Ovary (tissue), 9 donors: ENCODE measurements around the gene VCAN. TPM values are rescaled to one million over a fixed set of nuclear protein-coding genes. Genes with fewer than 3 reads are reported as not detected.

Experiments used
- DNase-seq, 5 donors: peaks; one replicate each; pipeline ENCODE4 v3.0.0-alpha.2; 2019 to 2020
- H3K27ac ChIP-seq, 2 donors: fragments of 200-600 bp; one replicate each; pipeline versions ENCODE4 v1.5.1 to v1.8.0; 2019 to 2022
- H3K27me3 ChIP-seq: fragments of 200-600 bp; one replicate; pipeline ENCODE4 v1.8.0; 2022
- H3K36me3 ChIP-seq: fragments of 200-600 bp; sonication (generic); one replicate; pipeline ENCODE4 v1.5.1; 2019
- H3K4me1 ChIP-seq: one replicate; pipeline ENCODE4 v1.8.1; 2013; ENCODE audit warnings: mild to moderate bottlenecking, moderate library complexity; ENCODE audit not compliant: insufficient read depth
- H3K4me3 ChIP-seq: fragments of 200-600 bp; sonication (generic); one replicate; pipeline ENCODE4 v1.5.1; 2017
- H3K9me3 ChIP-seq, 2 donors: fragments of 200-600 bp in 1 of 2; sonication (generic) in 1 of 2; one replicate each; pipeline versions ENCODE4 v1.5.1 to v1.8.1; 2013 to 2019; ENCODE audit warnings: mild to moderate bottlenecking in 1 of 2, moderate library complexity in 1 of 2
- CTCF ChIP-seq, 3 donors: fragments of 450-650 bp in 2 of 3; fragments of 200-600 bp in 1 of 3; IDR thresholded peaks; one replicate each; pipeline versions ENCODE4 v1.5.1 to v1.8.0; 2016 to 2022; ENCODE audit warnings: antibody characterized with exemption in 3 of 3, mild to moderate bottlenecking in 1 of 3
- EP300 ChIP-seq: sonication (generic); formaldehyde crosslinking; IDR thresholded peaks from one replicate; pipeline ENCODE4 v1.6.1; 2017; ENCODE audit warnings: antibody characterized with exemption
- POLR2A ChIP-seq: fragments of 450-650 bp; IDR thresholded peaks from one replicate; pipeline ENCODE4 v1.6.1; 2017; ENCODE audit warnings: antibody characterized with exemption, mild to moderate bottlenecking, moderate library complexity
- WGBS, 3 donors: extraction: QIAGEN DNeasy Blood & Tissue Kit in 1 of 3; methylation state at CpG; one replicate each; pipeline versions ENCODE4 v1.1.5 to v1.1.7; 2013 to 2017; 5-methylcytosine and 5-hydroxymethylcytosine counted together
- intact Hi-C, 4 donors: fragments of 100-400 bp; cut with DNase I; formaldehyde crosslinking; loops; one replicate each; pipeline versions ENCODE4 v1.11.0 to v1.15.1; 2022 to 2023
- polyA plus RNA-seq, 2 donors: library from polyadenylated mRNA; stranded (reverse); fragments of 200-250 nt in 1 of 2; fragments of 350-450 nt in 1 of 2; fragmentation: Illumina TruSeq in 1 of 2; extraction: RNeasy Lipid Tissue Mini Kit (QIAGEN cat#74804) in 1 of 2; gene quantifications; one replicate each; pipeline ENCODE4 v1.2.3, GENCODE V29; 2013 to 2014
- total RNA-seq, 7 donors: library from RNA; depleted of rRNA in 2 of 7; stranded (reverse); fragments of >200 nt in 2 of 7; fragmentation: NEBNext Ultra II Directional in 3 of 7; extraction: Animal tissue kit (Norgen Biotek cat#: 25700) in 3 of 7; gene quantifications; one replicate each; pipeline versions ENCODE4 v1.1.0 to v1.2.4, GENCODE V29; 2016 to 2023
- donor health status: DM: no; HTN: no; CAD: no; lungs with moderate emphysema.
- donor health status: DM: no; HTN: no; CAD: no.
- donor health status: Bipolar disorder and iron deficiency.
- donor health status: DM: yes; HTN: yes; CAD: no.
- donor health status: DM: no; HTN: no; CAD: no.
- donor health status: DM: yes; HTN: yes; CAD: no.

Gene VCAN
- total and polyA plus RNA-seq, 9 donors: 2.2 to 21.3 (median 7.3) TPM

DNA sequence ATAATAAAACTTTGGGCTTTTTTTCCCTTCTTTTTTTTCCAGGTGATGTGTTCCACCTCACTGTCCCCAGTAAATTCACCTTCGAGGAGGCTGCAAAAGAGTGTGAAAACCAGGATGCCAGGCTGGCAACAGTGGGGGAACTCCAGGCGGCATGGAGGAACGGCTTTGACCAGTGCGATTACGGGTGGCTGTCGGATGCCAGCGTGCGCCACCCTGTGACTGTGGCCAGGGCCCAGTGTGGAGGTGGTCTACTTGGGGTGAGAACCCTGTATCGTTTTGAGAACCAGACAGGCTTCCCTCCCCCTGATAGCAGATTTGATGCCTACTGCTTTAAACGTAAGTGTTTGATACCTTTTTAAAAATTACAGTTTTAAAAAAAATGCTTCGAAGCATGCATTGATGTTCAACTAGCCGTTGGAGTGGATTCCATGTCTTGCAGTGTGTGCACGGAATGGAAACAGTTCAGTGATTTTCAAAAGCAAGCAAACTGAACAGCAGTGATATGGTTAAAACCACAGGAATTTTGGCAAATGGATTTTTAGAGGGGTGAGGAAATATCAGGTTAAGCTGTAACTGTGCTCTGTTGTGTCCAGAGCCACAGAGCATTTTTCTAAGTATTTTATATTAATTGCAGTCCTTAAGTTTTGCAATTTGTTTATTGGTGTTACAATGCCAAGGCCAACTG, 40.7 kb downstream of the VCAN start:
- intact Hi-C loops: no loop called here
- Histone ChIP-seq H3K27me3 (no peaks in the 10 kb centered on the region), H3K9me3 (no peaks in the 10 kb centered on the region), H3K4me1 (no peaks in the 10 kb centered on the region), H3K27ac (no peak overlapping the region), H3K4me3 (no peak overlapping the region), H3K36me3 (no peaks in the 10 kb centered on the region)
- no peak for DNase-seq
- TF ChIP-seq POLR2A (no peak), EP300 (no peak), CTCF (IDR thresholded peaks at IDR 0.05) (no peak)
- WGBS, 3 donors: 74 to 80% (median 77%) methylated on average over 13 of the region's 13 CpGs

GRCh38 chr5:83513081-83513480, 41.5 kb downstream of the VCAN start:
- Histone ChIP-seq H3K36me3 (no peaks in the 10 kb centered on the region), H3K4me1 (no peaks in the 10 kb centered on the region), H3K27ac (no peak overlapping the region), H3K4me3 (no peak overlapping the region), H3K9me3 (no peaks in the 10 kb centered on the region), H3K27me3 (no peaks in the 10 kb centered on the region)
- no peak for DNase-seq
- 7 to 23% (median 21%) methylated on average over 1 of the region's 1 CpG for WGBS, 3 donors
- TF ChIP-seq EP300 (no peak), POLR2A (no peak), CTCF (IDR thresholded peaks at IDR 0.05) (no peak)
- intact Hi-C loops: no loop called here

- TF ChIP-seq EP300: no peak
- no peak for TF ChIP-seq POLR2A
- TF ChIP-seq CTCF (IDR thresholded peaks at IDR 0.05): no peak
- no peak overlapping the region for H3K27ac ChIP-seq
- H3K27me3 ChIP-seq: no peaks in the 10 kb centered on the region
- no peaks in the 10 kb centered on the region for H3K36me3 ChIP-seq
- DNase-seq: no peak
- H3K9me3 ChIP-seq: no peaks in the 10 kb centered on the region
- intact Hi-C loops: no loop called here
- WGBS, 3 donors: 14 to 36% (median 20%) methylated on average over 3 of the region's 3 CpGs
- H3K4me1 ChIP-seq: no peaks in the 10 kb centered on the region
- H3K4me3 ChIP-seq: no peak overlapping the region
These were observed 41.9 kb downstream of the VCAN start for GRCh38 chr5:83513491-83513890.

- intact Hi-C loops: no loop called here
- Histone ChIP-seq H3K27me3 (no peaks in the 10 kb centered on the region), H3K9me3 (no peaks in the 10 kb centered on the region), H3K4me3 (no peak overlapping the region), H3K4me1 (no peaks in the 10 kb centered on the region), H3K36me3 (no peaks in the 10 kb centered on the region), H3K27ac (no peak overlapping the region)
- TF ChIP-seq POLR2A (no peak), EP300 (no peak), CTCF (IDR thresholded peaks at IDR 0.05) (no peak)
- DNase-seq: no peak
- 47 to 49% (median 48%) methylated on average over 2 of the region's 2 CpGs for WGBS, 3 donors
These were observed 44.8 kb downstream of the VCAN start for GRCh38 chr5:83516377-83516776.
